GM13976 (cell line): ENCODE measurements around the gene DYNLT2B.

Experiments used
- DNase-seq: peaks from one replicate; pipeline ENCODE4 v3.0.0; 2012; ENCODE audit warnings: low spot score
- CTCF ChIP-seq: IDR thresholded peaks from 2 replicates; pipeline ENCODE4 v1.5.1; 2012; ENCODE audit warnings: borderline replicate concordance, mild to moderate bottlenecking; ENCODE audit not compliant: insufficient read depth; ENCODE audit errors: extremely low read depth, missing control alignments, control extremely low read depth
- in situ Hi-C: fragments of 300-500 bp; cut with MboI; formaldehyde crosslinking; loops from one replicate; pipeline ENCODE4 v1.12.0; 2022; ENCODE audit warnings: low sequenced_read_pairs, mixed read lengths, inconsistent platforms; ENCODE audit not compliant: unreplicated experiment

The DYNLT2B gene

GRCh38 chr3:196339493-196340254, 21.6 kb upstream of the DYNLT2B start:
- no peak for DNase-seq
- TF ChIP-seq CTCF: no peak
- in situ Hi-C loops: no loop called here

- in situ Hi-C loops: no loop called here
- no peak for DNase-seq
- no peak for TF ChIP-seq CTCF
Observed at GRCh38 chr3:196339044-196339443, 21.0 kb upstream of the DYNLT2B start.

- no peak for TF ChIP-seq CTCF
- in situ Hi-C loops: no loop called here
- no peak for DNase-seq
Observed at GRCh38 chr3:196336319-196337145, 18.5 kb upstream of the DYNLT2B start.

- DNase-seq: no peak
- no peak for TF ChIP-seq CTCF
- in situ Hi-C loops: no loop called here
Observed at GRCh38 chr3:196335503-196335948, 17.5 kb upstream of the DYNLT2B start.

GRCh38 chr3:196334982-196335381, 16.9 kb upstream of the DYNLT2B start:
- in situ Hi-C loops: no loop called here
- no peak for TF ChIP-seq CTCF
- DNase-seq: no peak

GRCh38 chr3:196332168-196332567, 14.1 kb upstream of the DYNLT2B start:
- no peak for TF ChIP-seq CTCF
- in situ Hi-C loops: no loop called here
- no peak for DNase-seq
